ENCODE measurements around the gene DNAJC25.

- TF ChIP-seq CTCF (conservative IDR thresholded peaks at IDR 0.05) (no peak), EZH2 (IDR thresholded peaks at IDR 0.05; ENCODE audit: low read depth) (no peak)
Measured at GRCh38 chr9:111634860-111635259, 3.7 kb downstream of the DNAJC25 start.
